Sigmoid colon (tissue), 3 donors: ENCODE data around the gene DCAF16.

Source experiments
- CTCF ChIP-seq, 4 experiments: fragments of 450-650 bp in 3 of 4; fragments of 200-600 bp in 1 of 4; IDR thresholded peaks; one replicate each; pipeline ENCODE4 v1.5.1; 2016 to 2019; ENCODE audit warnings: antibody characterized with exemption in 4 of 4, mild to moderate bottlenecking in 3 of 4, moderate library complexity in 2 of 4
- POLR2A ChIP-seq, 2 donors: fragments of 450-650 bp; IDR thresholded peaks; one replicate each; pipeline ENCODE4 v1.6.1; 2016; ENCODE audit warnings: antibody characterized with exemption in 2 of 2, mild to moderate bottlenecking in 2 of 2, moderate library complexity in 2 of 2

GRCh38 chr4:17787315-17787714, 23.2 kb downstream of the DCAF16 start:
- TF ChIP-seq CTCF (IDR thresholded peaks at IDR 0.05): no peak
- no peak for TF ChIP-seq POLR2A (IDR thresholded peaks at IDR 0.05)
